Effector memory CD4-positive, alpha-beta T cell (primary cell): ENCODE measurements around the gene SLC30A7.

Experiments
- DNase-seq, 3 donors: peaks; one replicate each; pipeline ENCODE4 v3.0.0-alpha.2; 2020
- H3K27ac ChIP-seq: 2 replicates; pipeline ENCODE4 v1.7.0; 2013; ENCODE audit warnings: mild to moderate bottlenecking, low read length, moderate library complexity; ENCODE audit not compliant: insufficient read depth, poor library complexity, severe bottlenecking
- H3K27me3 ChIP-seq: replicated peaks from 2 replicates; pipeline ENCODE4 v1.7.0; 2013; ENCODE audit warnings: mild to moderate bottlenecking, low read length; ENCODE audit not compliant: insufficient read depth, control insufficient read depth, poor library complexity, severe bottlenecking
- H3K36me3 ChIP-seq: 2 replicates; pipeline ENCODE4 v1.7.0; 2013; ENCODE audit warnings: mild to moderate bottlenecking, low read length, moderate library complexity; ENCODE audit not compliant: control insufficient read depth, insufficient read depth
- H3K4me1 ChIP-seq: 2 replicates; pipeline ENCODE4 v1.7.0; 2013; ENCODE audit warnings: low read length, mild to moderate bottlenecking; ENCODE audit not compliant: control insufficient read depth, insufficient read depth, poor library complexity, severe bottlenecking
- H3K4me3 ChIP-seq: 2 replicates; pipeline ENCODE4 v1.7.0; 2013; ENCODE audit warnings: low read length, low read depth, mild to moderate bottlenecking; ENCODE audit not compliant: insufficient read depth, poor library complexity, severe bottlenecking
- H3K9me3 ChIP-seq: 2 replicates; pipeline ENCODE4 v1.7.0; 2013; ENCODE audit warnings: mild to moderate bottlenecking, low read length, moderate library complexity; ENCODE audit not compliant: control insufficient read depth

The SLC30A7 gene

GRCh38 chr1:100989306-100990077 lies 93.6 kb downstream of the SLC30A7 start:
- DNase-seq = no peak
- Histone ChIP-seq H3K9me3 (no peaks in the 10 kb centered on the region), H3K36me3 (peaks cover 6% of the 10 kb centered on the region), H3K27me3 (no peaks in the 10 kb centered on the region), H3K4me3 (no peak overlapping the region), H3K27ac (no peak overlapping the region), H3K4me1 (no peaks in the 10 kb centered on the region)

GRCh38 chr1:100995198-100995988 lies 99.5 kb downstream of the SLC30A7 start:
- Histone ChIP-seq H3K4me1 (peaks cover 3% of the 10 kb centered on the region), H3K27me3 (no peaks in the 10 kb centered on the region), H3K4me3 (no peak overlapping the region), H3K36me3 (no peaks in the 10 kb centered on the region), H3K9me3 (no peaks in the 10 kb centered on the region), H3K27ac (peak overlapping the region; percentile 8)
- no peak for DNase-seq

- Histone ChIP-seq H3K27ac (no peak overlapping the region), H3K4me3 (no peak overlapping the region)
Measured at GRCh38 chr1:100998426-100998825, 102.5 kb downstream of the SLC30A7 start.

GRCh38 chr1:101000131-101000873 lies 104.4 kb downstream of the SLC30A7 start:
- H3K27me3 ChIP-seq = no peaks in the 10 kb centered on the region
- H3K9me3 ChIP-seq = no peaks in the 10 kb centered on the region
- H3K4me3 ChIP-seq = no peak overlapping the region
- H3K27ac ChIP-seq = no peak overlapping the region
- DNase-seq = no peak
- no peaks in the 10 kb centered on the region for H3K36me3 ChIP-seq
- peaks cover 27% of the 10 kb centered on the region for H3K4me1 ChIP-seq

More at GRCh38 chr1:100998426-100998825, 102.5 kb downstream of the SLC30A7 start:
- DNase-seq = no peak
- Histone ChIP-seq H3K9me3 (no peaks in the 10 kb centered on the region), H3K27me3 (no peaks in the 10 kb centered on the region), H3K36me3 (no peaks in the 10 kb centered on the region), H3K4me1 (peaks cover 13% of the 10 kb centered on the region)

- no peak for DNase-seq
- Histone ChIP-seq H3K27me3 (no peaks in the 10 kb centered on the region), H3K4me1 (peaks cover 32% of the 10 kb centered on the region), H3K36me3 (no peaks in the 10 kb centered on the region), H3K9me3 (no peaks in the 10 kb centered on the region), H3K4me3 (no peak overlapping the region), H3K27ac (no peak overlapping the region)
Measured at GRCh38 chr1:101002551-101002950, 106.7 kb downstream of the SLC30A7 start.

- DNase-seq = no peak
- no peaks in the 10 kb centered on the region for H3K36me3 ChIP-seq
- no peaks in the 10 kb centered on the region for H3K9me3 ChIP-seq
- H3K27me3 ChIP-seq = no peaks in the 10 kb centered on the region
- H3K4me1 ChIP-seq = peaks cover 32% of the 10 kb centered on the region
- H3K27ac ChIP-seq = no peak overlapping the region
- no peak overlapping the region for H3K4me3 ChIP-seq
Measured at GRCh38 chr1:101003012-101003650, 107.2 kb downstream of the SLC30A7 start.

GRCh38 chr1:101004061-101004460 lies 108.2 kb downstream of the SLC30A7 start:
- Histone ChIP-seq H3K27ac (no peak overlapping the region), H3K9me3 (no peaks in the 10 kb centered on the region), H3K27me3 (no peaks in the 10 kb centered on the region), H3K4me1 (peaks cover 32% of the 10 kb centered on the region), H3K4me3 (no peak overlapping the region), H3K36me3 (peaks cover 3% of the 10 kb centered on the region)
- DNase-seq = no peak

GRCh38 chr1:101004670-101005069 lies 108.8 kb downstream of the SLC30A7 start:
- H3K27ac ChIP-seq = no peak overlapping the region
- peaks cover 32% of the 10 kb centered on the region for H3K4me1 ChIP-seq
- no peaks in the 10 kb centered on the region for H3K9me3 ChIP-seq
- H3K4me3 ChIP-seq = no peak overlapping the region
- H3K27me3 ChIP-seq = no peaks in the 10 kb centered on the region
- no peak for DNase-seq
- peaks cover 6% of the 10 kb centered on the region for H3K36me3 ChIP-seq

- no peak for DNase-seq
- Histone ChIP-seq H3K27me3 (no peaks in the 10 kb centered on the region), H3K9me3 (no peaks in the 10 kb centered on the region), H3K4me3 (no peak overlapping the region), H3K4me1 (peaks cover 32% of the 10 kb centered on the region), H3K27ac (no peak overlapping the region), H3K36me3 (peaks cover 6% of the 10 kb centered on the region)
Measured at GRCh38 chr1:101005183-101005582, 109.3 kb downstream of the SLC30A7 start.
